SKM-1 treated with dmso at 0.1 percent for 144 hours (cell line): Measurements from ENCODE around the gene PADI2.
A peak's percentile ranks its signal among the peaks of the same experiment; 100 is the strongest.

Source experiments
- DNase-seq: peaks from one replicate; lab custom pipeline; 2025; ENCODE audit not compliant: unreplicated experiment; lab: John Stamatoyannopoulos, UW

The PADI2 gene

DNA sequence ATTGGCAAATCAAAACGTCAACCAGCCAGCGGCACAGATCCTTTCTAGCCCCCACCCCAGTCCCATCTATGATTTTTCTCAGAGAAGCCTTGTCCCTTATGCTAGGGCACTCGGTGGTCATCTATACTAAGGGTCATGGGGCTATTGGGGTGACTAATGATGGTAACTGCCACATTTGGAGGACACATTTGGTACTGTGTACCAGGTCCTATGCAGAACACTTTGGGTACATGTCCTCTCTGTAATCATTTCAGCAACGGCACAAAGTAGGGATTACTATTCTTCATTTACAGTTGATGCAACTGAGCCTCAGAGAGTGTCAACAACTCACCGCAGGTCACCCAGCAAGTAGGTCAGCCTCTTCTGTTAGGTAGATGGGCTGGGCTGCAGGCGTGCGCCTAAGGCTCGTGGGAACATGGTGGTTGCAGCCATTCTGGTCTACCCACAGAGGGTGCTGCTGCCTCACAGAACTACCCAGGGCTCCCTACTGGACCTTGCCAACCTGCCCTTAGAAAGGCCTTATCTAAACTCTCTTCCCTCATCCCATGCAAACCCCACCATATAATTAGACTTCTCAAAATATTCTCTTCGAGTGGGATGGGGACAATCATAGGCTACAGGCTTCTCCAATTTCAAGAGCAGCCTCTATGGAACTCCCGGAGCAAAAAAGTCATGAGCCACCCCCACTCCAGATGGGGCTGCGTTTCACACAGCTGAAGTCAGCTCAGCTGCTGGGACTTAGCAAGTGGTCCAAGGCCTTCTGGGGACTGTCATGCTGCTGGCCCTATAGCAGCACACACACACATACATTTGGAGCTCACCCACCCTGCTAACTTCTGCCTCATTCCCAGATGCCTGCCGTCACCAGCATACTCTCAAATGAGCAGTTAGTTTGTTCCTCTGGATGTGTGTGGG lies 59.6 kb downstream of the PADI2 start:
- DNase-seq, result peak; percentile 80

DNA sequence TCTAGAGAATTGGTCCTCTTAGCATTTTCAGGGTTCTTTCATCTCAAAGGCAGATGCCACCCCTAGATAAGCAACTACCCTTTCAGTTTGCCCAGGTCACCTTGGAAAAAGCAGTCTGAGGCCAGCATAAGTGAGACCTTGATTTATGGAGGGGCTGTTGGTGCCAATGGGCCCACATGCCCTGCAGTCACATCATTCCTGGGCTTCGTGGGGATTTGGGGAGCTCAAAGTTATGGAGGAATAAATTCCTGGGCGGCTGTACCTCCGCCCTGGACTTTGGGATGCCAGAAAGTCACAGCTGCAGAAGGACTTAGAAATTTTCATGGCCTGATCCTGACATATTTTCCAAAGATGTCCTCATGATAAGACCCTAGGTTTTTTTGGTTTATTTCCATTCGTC lies 62.7 kb downstream of the PADI2 start:
- no peak for DNase-seq

DNA sequence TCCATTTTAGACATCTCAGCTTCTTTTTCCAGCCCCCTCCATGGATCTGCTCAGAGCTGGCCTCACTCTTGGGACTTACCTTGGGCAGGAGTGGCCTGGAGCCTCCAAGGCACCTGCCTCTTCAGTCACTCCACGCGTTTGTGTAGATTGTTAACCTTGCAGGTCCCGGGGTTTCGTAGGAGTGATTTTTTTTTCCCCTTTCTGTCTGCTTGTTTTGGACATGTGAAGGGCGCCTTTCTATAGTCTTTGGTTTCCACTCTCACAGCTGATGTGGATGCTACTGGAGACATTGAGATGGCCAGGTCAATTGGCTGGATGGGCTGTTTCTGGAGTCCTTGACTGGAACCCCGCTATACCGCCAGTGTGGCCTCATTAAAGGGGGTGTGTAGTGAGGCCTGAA lies 63.5 kb downstream of the PADI2 start:
- DNase-seq, result no peak

DNA sequence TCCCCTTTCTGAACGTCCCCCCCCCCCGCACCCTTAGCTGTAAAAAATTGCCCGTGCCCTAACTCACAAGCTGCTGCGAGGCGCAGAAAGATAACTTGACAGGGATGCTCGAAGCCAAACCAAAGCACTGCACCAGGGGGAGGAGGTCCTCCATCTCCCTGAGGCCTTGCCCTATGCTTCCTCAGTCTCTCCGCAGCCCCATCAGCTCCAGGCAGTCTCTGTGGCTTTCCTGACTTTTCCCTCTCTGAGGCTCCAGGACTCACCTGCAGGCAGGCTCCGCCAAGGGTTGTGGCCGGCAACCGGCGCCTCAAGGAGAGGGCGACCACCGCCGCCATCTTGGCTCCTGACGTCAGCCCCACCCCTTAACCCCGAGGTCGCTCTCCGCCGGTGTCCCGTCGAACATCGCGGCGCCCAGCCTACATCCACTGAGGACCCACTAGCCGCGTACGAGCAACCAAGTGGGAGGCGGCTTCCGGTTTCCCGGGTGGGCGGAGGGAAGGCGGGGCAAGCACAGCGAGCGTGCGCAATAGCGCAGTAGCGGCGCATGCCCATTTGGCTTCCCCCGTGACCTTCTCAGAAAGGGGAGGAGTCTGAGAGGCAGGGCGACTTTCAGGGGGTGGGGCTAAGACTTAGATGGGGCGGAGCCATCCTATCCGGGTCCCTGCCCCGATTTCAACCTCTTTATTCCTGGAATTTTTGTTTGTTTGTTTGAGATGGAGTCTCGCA lies 65.4 kb downstream of the PADI2 start, which contains the start of gene SDHB:
TSS of gene SDHB (minus strand) at position 348 of the 726 bp plus-strand sequence. CDS start at position 335, 13 bp downstream.
- peak; percentile 91 for DNase-seq

DNA sequence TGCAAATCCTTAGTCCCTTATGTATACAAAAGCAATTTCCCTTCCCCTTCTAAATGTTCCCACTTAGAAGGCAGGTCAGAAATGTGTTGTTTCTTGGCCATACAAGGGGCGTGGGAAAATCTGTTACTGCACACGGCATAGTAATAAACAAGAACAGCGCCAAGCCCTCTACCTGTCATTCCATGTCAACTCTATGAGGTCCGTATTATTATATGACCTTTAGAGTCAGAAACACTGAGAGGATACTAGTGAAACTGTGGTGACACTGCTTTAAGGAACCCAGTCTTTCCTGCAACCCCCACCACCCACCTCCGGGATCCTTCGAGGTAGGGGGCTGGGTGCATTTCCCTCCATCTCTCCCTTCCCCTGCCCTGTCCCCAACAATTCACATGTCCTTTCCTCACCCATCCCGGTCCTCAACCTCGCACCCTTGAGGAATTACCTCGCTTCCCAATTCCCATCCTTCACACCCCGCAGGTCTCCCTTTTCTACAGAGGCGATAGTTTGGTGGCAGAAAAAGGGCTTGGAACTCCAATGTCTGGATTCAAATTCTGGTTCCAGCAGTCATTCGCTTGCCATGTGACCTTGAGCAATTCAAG lies 66.1 kb downstream of the PADI2 start:
- DNase-seq, result no peak

DNA sequence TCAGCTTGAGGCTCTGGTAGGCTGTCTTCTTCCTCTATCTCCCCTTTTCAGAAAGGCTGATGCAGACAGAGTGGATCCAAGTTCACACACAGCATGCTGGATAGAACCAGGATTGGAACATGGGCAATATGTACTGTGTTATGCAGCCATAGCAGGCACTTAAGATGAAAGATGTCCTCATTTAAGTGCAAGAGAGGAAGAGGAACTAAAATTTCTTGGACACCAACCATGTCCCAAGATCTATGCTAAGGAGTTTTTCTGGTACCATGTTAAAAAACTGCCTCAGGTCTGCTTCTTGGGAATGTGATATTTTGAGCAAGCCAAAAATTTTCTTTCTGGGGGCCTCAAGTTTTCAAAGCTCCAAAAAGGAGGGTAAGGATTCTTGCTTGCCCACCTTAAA lies 66.6 kb downstream of the PADI2 start:
- no peak for DNase-seq

DNA sequence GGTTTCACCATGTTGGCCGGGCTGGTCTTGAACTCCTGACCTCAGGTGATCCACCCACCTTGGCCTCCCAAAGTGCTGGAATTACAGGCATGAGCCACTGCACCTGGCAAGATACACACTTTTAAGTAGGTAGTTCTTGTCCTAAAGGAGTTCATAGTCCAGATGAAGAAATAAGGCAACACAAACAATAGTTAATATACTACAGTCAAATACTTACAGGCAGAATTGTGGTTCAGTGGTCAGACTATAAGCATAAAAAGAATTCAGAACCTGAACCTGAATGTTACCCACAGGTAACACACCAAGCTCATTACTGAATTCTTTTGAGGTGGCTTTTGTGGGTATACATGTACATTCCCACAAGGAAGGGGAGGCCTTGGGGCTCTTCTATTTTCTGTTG lies 67.2 kb downstream of the PADI2 start:
- no peak for DNase-seq

DNA sequence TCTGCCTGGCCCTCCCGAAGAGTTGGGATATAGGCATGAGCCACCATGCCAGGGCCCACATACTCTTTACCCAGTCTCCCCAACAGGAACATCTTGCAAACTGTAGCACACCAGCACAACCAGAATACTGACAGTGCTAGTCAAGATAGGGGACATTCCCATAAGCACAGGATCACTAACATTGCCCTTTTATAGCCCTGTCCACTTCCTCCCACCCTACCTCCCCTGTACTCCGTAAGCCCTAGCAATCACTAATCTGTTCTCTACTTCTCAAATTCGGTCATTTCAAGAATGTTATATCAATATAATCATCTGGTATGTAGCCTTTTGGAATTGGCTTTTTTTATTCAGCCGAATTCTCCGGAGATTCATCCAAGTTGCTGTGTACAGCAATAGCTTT lies 71.3 kb downstream of the PADI2 start:
- DNase-seq, result no peak

DNA sequence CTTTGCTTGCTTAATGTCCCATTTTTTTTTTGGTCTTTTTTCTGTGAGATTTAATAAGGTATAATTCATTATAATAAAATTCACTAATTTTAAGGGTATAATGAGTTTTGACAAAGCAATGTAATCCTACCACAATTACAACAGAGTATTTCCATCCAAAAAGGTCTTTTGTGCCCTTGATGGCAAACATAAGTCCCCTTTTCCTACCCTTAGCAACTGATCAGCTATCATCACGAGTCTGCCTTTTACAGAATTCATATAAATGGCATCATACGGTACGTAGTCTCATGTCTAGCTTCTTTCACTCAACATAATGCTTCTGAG lies 73.0 kb downstream of the PADI2 start:
- DNase-seq, result no peak

DNA sequence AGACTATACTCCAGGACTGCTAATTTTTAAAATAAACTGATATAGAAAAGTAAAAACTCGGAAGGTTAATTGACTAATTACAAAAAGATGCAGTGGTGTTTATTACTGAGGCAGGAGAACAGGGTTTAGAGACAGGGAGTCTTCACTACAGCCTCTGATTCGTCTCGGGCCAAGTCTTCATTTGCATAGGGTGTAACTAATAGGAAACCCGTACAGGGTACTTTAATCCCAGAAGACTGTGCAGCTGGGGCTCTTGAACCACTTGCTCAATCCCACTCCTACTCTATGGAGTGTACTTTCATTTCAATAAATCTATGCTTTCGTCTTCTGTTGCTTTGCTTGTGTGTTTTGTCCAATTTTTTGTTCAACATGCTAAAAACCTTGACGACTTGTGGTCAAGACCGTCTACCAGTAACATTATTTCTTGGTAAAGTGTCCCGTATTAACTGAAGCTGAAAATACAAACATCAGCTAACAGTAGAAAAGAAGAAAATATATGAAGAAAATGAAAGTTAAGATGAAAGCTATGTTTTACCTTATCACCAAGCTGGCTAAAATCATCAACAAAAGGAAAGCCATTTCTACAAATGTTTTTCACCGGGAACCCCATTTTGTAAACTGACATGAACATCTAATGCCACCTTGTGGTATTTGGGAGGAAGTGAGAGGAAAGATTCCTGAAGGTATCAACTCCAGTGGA lies 73.5 kb downstream of the PADI2 start:
- peak; percentile 41 for DNase-seq

DNA sequence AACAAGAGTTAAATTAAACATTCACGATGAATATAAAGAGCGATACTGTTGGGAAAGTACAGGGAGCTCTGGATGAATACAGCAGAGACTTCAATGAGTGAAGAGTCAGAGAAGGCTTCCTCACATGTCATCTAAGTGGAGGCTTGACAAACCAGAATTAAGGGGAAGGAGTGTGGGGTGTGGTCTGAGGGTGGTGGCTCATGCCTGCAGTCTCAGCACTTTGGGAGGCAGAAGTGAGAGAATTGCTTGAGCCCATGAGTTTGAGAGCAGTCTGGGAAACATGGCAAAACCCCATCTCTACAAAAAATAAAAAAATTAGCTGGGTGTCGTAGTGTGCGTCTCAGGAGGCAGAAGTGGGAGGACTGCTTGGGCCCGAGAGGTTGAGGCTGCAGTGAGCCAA lies 74.1 kb downstream of the PADI2 start:
- no peak for DNase-seq

DNA sequence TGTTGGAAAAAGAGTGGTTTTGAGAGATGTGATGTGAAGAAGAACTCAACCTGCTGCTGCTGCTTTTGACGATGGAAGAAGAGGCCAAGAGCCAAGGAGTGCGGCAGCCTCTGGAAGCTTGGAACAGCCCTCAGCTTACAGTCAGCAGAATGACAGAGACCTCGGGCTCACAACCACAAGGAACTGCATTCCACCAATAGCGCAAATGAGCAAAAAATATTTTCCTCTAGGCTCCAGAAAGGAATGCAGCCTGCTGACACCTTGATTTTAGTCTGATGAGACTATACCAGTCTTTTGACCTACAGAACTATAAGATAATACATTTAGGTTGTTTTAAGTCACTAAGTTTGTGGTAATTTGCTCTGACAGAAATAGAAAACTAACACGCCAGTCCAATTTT lies 75.6 kb downstream of the PADI2 start:
- DNase-seq, result no peak

DNA sequence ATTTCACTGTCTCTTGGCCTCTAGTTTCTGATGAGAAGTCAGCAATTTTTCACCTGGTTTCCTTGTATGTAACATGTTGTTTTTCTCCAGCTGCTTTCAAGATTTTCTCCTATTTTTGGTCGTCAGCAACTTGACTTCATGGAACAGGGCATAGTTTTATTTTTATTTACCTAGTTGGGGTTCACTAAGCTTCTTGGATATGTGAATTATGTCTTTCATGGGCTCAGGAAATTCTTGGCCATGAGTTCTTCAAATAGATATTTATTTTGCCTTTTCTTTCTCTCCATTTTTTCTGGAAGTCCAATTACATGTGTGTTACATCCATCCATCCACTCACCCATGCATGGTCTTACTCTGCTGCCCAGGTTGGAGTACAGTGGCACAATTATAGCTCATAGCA lies 79.1 kb downstream of the PADI2 start:
- no peak for DNase-seq

DNA sequence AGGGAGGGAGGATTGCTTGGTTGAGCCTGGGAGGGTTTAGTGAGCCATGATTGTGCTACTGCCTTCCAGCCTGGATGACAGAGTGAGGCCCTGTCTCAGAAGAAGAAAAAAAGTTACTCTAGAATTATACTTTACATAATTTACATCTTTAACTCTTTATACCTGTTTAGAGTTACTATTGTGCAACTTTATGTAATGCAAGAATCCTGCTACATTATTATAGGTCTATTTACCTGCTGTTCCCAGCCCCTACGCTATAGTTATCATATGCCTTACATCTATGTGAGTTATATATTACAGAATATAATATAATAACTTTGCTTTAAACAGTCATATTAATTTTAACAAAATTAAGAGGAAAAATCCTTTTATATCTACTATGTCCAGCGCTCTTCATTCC lies 79.7 kb downstream of the PADI2 start:
- DNase-seq, result no peak

DNA sequence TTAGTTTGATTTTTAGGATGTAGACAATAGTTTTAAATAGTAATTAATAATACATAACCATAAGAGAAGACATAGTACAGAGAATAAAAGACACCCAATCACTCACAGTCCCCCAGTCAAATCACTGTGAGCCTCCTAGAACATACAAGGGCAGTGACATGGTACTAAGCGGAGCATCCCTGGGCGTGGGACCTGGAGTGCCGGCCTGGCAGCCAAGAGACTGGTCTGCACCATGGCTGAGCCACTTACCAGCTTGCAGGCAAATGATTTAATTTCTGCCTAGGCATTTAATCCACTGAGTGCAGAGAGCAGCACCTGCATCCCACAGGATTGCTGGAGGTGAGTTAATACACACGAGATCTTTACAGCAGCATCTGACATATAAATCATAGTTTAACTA lies 85.8 kb downstream of the PADI2 start:
- no peak for DNase-seq

DNA sequence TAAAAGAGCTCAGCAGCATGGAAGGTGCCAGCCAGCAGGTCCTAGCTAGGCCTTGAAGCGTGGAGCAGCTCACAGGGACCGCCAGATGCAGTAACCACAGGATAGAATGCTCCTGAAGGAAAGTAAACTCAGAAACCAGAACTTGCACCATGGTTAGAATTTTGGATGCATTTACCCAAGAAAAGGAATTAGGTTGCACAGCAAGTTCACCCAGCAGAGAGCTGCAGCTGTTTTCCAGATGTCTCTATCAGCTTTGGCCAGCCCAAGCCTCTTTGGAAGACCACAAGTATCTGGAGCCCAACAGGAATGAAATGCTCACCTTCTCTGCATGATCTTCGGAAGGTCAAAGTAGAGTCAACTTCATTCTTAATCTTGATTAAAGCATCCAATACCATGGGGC lies 86.5 kb downstream of the PADI2 start:
- DNase-seq, result no peak

DNA sequence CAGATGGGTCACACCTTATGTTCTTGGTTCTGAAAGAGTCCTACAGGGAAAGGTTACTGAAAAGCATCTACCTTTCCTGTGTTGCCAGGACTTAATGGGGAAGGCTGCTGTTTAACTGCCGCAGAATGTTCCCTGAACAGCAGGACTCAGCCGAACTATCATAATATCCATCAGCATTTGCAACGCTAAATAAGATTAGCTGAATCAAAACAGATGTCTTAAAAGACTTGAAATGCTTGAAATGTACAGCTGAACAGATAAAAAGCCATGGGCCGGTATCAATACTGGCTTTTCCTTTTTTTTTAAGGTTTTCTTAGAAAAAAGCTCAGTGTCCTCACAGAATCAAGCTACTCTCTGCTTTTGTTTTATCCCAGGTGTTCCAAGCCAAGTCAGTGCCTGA lies 87.8 kb downstream of the PADI2 start:
- DNase-seq, result no peak

DNA sequence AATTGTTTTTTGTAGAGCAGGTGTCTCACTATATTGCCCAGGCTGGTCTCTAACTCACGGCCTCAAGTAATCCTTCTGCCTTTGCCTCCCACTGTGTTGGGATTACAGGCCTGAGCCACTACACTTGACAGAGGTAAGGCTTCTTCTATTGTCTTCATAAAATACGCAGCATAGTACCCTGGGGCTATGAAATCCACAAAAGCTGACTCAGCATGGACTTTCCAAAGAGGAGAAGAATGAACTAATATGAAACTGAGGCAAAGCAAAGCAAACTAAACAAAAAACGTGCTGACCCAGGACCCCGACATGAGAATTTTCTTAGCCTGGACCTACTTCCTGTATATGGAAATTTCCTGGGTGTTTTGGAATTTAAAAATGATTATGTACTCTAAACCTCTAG lies 89.0 kb downstream of the PADI2 start:
- DNase-seq, result no peak

DNA sequence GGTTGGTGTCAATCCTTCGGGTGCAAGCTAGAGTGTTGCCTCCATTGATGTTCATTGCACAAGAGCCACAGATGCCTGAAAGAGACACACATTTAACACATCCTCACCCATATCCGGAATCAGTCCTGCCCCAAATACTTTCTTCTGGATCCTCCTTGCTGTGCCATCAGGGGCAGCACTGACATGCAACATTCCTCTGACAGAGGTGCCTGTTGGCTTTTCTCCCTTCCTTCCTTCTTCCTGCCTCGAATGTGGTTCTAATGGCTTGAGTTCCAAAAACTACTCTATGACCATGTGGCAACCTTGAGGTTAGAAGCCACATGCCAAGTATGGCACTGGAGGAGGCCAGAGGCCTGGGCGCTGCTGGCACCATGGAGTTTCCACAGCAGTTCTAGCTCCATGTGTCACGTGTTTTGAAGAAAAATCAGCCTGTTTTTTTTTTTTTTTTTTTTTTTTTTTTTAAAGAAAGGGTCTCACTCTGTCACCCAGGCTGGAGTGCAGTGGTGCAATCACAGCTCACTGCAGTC lies 90.5 kb downstream of the PADI2 start:
- no peak for DNase-seq

DNA sequence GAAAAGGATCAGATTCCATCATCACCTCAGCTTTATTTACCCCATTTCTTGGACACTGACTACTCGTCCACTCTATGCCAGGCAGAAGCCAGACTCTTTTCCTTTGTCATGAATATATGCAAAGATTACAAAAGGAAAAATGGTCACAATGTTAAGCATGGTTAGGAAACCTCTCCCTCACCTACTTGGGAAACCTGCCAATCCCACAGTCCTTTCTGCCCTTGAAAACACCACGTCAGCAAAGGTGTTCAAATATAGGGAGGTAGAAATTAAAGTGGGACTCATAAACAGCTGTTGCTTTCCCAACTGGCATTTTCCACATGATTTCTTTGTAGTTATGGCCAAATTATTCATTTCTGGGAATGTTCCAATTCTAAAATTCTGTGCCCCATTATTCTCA lies 91.4 kb downstream of the PADI2 start:
- DNase-seq, result no peak

DNA sequence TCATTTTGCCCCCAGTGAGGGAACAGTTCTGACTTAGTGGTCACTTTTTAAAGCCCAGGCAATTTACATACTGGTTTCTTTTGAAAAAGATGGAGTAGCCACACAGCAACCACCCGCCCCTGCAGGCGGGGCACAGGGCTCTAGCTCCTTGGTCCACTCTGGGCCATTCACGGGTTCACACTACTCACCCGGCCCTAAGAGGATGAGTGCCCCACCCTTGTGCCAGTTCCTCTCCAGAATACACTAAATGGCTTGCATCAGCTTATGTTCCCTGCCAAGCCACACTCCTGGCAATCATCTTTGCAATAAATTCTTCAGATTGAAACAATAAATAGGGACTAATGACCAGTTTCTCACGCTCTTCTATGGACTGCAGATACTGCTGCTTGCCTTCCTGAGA lies 91.8 kb downstream of the PADI2 start:
- DNase-seq, result no peak
